ENCODE measurements around the gene NDFIP1. TPM values are rescaled to one million over a fixed set of nuclear protein-coding genes. Genes with fewer than 3 reads are reported as not detected.

The NDFIP1 gene
- total and polyA plus RNA-seq, 10 donors = 14.2 to 111 (median 72.6) TPM

GRCh38 chr5:142109331-142110045 is 909 bp downstream of the NDFIP1 start:
- WGBS, 5 donors = 1 to 3% (median 2%) methylated on average over 21 of the region's 21 CpGs
- Histone ChIP-seq H3K27ac (peak overlapping the region; percentile 95 to 99 (median 97)), H3K36me3 (no peaks in the 10 kb centered on the region), H3K4me1 (peaks cover 25 to 67% (median 47%) of the 10 kb centered on the region in 6 donors), H3K27me3 (replicated peaks in 1 of 7) (no peaks in the 10 kb centered on the region), H3K9me3 (no peaks in the 10 kb centered on the region), H3K4me3 (peak overlapping the region; percentile 60 to 83 (median 72))
- intact Hi-C loops (cut with DNase I; ENCODE audit: low total_unique reads) = no loop called here
- TF ChIP-seq CTCF (IDR thresholded peaks at IDR 0.05 in 8 of 11, conservative IDR thresholded peaks at IDR 0.05 in 3 of 11) = no peak
- TF ChIP-seq POLR2AphosphoS5 (IDR thresholded peaks at IDR 0.05) = peak in 1 of 3 donors; percentile 14
- TF ChIP-seq POLR2A (IDR thresholded peaks at IDR 0.05) = peak in 1 of 3 donors; percentile 17
- no peak for DNase-seq

- Histone ChIP-seq H3K27ac (peak overlapping the region; percentile 95 to 99 (median 97)), H3K4me1 (peaks cover 25 to 73% (median 52%) of the 10 kb centered on the region in 6 donors), H3K36me3 (no peaks in the 10 kb centered on the region), H3K27me3 (replicated peaks in 1 of 7) (no peaks in the 10 kb centered on the region), H3K9me3 (no peaks in the 10 kb centered on the region), H3K4me3 (peak overlapping the region; percentile 60 to 83 (median 72))
- no peak for TF ChIP-seq POLR2A (IDR thresholded peaks at IDR 0.05)
- no peak for TF ChIP-seq CTCF (IDR thresholded peaks at IDR 0.05 in 8 of 11, conservative IDR thresholded peaks at IDR 0.05 in 3 of 11)
- TF ChIP-seq POLR2AphosphoS5 (IDR thresholded peaks at IDR 0.05) = no peak
- DNase-seq = no peak
- intact Hi-C loops (cut with DNase I; ENCODE audit: low total_unique reads) = no loop called here
- 4 to 9% (median 7%) methylated on average over 9 of the region's 9 CpGs for WGBS, 5 donors
These were observed 1.5 kb downstream of the NDFIP1 start for GRCh38 chr5:142110046-142110531.

GRCh38 chr5:142110988-142111687 is 2.6 kb downstream of the NDFIP1 start:
- H3K4me1 ChIP-seq = peaks cover 31 to 81% (median 61%) of the 10 kb centered on the region in 6 donors
- DNase-seq = no peak
- H3K4me3 ChIP-seq = peak overlapping the region in 4 of 8 donors; percentile 72 to 83 (median 79)
- H3K9me3 ChIP-seq = no peaks in the 10 kb centered on the region
- TF ChIP-seq POLR2AphosphoS5 (IDR thresholded peaks at IDR 0.05) (no peak), POLR2A (IDR thresholded peaks at IDR 0.05) (no peak), CTCF (IDR thresholded peaks at IDR 0.05 in 8 of 11, conservative IDR thresholded peaks at IDR 0.05 in 3 of 11) (no peak)
- no peaks in the 10 kb centered on the region for H3K27me3 ChIP-seq (replicated peaks in 1 of 7)
- H3K27ac ChIP-seq = no peak overlapping the region
- intact Hi-C loops (cut with DNase I; ENCODE audit: low total_unique reads) = no loop called here
- no peaks in the 10 kb centered on the region for H3K36me3 ChIP-seq
- 77 to 86% (median 81%) methylated on average over 6 of the region's 6 CpGs for WGBS, 5 donors

- DNase-seq = no peak
- intact Hi-C loops (cut with DNase I; ENCODE audit: low total_unique reads) = no loop called here
- Histone ChIP-seq H3K4me1 (peaks cover 42 to 98% (median 82%) of the 10 kb centered on the region in 6 donors), H3K9me3 (no peaks in the 10 kb centered on the region), H3K4me3 (no peak overlapping the region), H3K36me3 (peaks cover 0 to 8% (median 0%) of the 10 kb centered on the region in 6 donors), H3K27ac (no peak overlapping the region), H3K27me3 (replicated peaks in 1 of 7) (no peaks in the 10 kb centered on the region)
- WGBS, 5 donors = 82 to 100% (median 95%) methylated on average over 1 of the region's 1 CpG
- TF ChIP-seq CTCF (IDR thresholded peaks at IDR 0.05 in 8 of 11, conservative IDR thresholded peaks at IDR 0.05 in 3 of 11) (no peak), POLR2AphosphoS5 (IDR thresholded peaks at IDR 0.05) (no peak)
These were observed 6.1 kb downstream of the NDFIP1 start for GRCh38 chr5:142114687-142115086.

Measured in spleen (tissue), 11 donors.